ENCODE measurements around the gene IL20.

The IL20 gene, protein sequence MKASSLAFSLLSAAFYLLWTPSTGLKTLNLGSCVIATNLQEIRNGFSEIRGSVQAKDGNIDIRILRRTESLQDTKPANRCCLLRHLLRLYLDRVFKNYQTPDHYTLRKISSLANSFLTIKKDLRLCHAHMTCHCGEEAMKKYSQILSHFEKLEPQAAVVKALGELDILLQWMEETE

GRCh38 chr1:206864939-206865671 lies at the start of gene IL20:
Gene IL20 (plus strand): TSS chr1:206865623. CDS start chr1:206865853, 230 bp downstream.
- no peak for DNase-seq (ENCODE audit: low read depth)

DNA sequence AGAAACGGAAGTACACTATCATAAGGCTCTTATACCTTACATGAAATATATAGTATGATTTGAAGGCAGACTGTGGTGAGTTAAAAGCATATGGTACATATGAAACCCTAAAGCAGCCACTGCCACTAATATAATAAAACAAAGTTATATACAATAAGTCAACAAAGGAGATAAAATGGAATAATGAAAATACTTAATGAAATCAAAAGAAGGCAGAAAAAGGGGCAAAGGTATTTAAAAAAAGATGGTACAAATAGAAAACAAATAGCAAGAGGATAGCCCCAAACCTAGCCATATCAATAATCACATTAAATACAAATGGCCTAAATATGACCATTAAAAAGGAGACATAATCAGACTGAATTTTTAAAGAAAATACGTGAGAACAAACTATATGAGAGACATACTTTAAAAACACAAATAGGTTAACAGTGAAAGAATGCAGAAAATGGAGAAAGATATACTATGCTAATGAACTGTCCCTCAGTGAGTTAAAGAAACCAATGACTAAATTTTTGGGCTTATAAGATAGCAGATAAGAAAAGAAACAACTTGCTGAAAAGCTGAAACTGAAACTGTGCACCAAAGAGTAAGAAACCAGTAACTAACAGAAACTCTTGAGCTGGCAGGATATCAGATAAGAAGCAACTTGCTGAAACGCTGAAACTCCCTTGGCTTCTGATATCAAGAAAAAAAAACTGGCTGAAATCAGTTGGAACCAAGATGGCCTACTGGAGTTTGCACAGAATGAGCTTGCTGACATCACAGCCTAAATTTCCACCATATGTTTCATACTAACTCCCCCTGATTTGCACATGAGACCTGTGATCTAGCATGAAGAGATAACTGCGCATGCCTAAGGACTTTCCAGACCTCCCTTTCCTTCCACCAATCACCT lies 48.8 kb upstream of the IL20 start:
- DNase-seq (ENCODE audit: low read depth), result no peak

- DNase-seq (ENCODE audit: low read depth), result no peak
Observed at GRCh38 chr1:206821493-206821892, 43.9 kb upstream of the IL20 start.

DNA sequence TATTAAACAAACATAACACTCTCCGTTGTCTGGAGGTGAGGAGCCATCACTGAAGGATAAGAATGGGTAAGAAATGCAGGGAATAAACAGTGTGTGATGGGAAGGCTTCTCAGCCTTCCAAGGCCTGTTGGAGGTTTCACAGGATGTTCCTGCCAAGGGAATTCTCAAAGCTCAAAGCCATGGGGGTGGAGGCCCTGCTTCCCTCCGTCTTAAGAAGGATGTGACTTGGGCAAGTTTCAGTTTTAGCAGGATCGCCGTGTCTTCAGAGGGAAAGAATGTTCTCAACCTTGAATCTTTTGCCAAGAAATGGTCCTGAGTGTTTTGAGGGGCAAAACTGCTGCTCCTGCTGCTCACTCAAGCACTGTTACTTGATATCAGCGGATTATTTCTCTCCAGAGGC lies 41.7 kb upstream of the IL20 start:
- DNase-seq (ENCODE audit: low read depth), result no peak

GRCh38 chr1:206824331-206824730 lies 41.1 kb upstream of the IL20 start:
- no peak for DNase-seq (ENCODE audit: low read depth)

GRCh38 chr1:206826394-206826793 lies 39.0 kb upstream of the IL20 start:
- no peak for DNase-seq (ENCODE audit: low read depth)

GRCh38 chr1:206828061-206828460 lies 37.4 kb upstream of the IL20 start:
- DNase-seq (ENCODE audit: low read depth), result no peak

- no peak for DNase-seq (ENCODE audit: low read depth)
Observed at GRCh38 chr1:206828765-206829164, 36.7 kb upstream of the IL20 start.

GRCh38 chr1:206829282-206829681 lies 36.1 kb upstream of the IL20 start:
- DNase-seq (ENCODE audit: low read depth), result no peak

GRCh38 chr1:206829875-206830274 lies 35.5 kb upstream of the IL20 start:
- DNase-seq (ENCODE audit: low read depth), result no peak

DNA sequence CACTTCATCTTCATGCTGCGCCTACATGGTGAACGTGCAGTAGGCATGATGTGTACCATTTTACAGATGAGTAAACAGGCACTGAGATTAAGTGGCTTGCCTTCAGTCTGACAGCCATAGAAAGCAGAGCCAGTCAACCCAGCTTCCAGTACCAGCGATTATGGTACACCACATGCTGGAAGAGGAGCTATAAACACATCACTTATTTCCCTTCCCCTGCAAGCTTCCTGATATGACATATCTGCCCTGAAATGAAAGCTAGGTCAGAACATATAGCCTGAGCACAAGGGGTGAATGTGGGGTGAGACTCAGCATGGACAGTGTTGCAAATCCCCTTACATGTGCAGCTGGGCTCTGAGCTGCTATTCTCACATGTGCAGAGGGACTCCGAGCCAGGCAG lies 33.8 kb upstream of the IL20 start:
- no peak for DNase-seq (ENCODE audit: low read depth)

DNA sequence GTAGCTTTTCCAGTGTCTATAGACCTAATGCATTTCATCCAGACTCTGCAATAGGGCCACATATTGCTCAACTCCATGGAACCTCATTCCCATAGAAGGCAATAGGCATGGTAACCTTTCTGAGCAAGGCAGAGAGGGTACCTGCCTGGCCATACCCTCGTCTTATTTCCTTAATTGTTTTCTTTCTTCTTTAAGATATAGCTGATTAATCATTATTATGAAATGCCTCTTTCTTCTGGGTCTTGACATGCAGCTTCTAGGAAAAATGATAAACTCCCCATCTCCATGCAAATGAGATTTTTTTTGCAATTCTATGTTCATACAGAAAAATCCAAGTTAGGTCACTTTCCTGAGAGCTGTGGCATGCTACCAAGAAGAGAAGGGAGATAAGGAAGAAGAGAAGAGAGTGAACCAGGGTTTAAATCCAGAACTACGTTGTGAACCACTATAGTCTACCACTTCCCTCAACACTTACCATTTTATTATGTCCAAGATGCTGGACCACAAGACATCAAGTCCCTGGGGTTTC lies 33.0 kb upstream of the IL20 start:
- DNase-seq (ENCODE audit: low read depth), result no peak

GRCh38 chr1:206833106-206833680 lies 32.2 kb upstream of the IL20 start:
- DNase-seq (ENCODE audit: low read depth), result no peak

- no peak for DNase-seq (ENCODE audit: low read depth)
Observed at GRCh38 chr1:206833801-206834200, 31.6 kb upstream of the IL20 start.

- no peak for DNase-seq (ENCODE audit: low read depth)
Observed at GRCh38 chr1:206834217-206834616, 31.2 kb upstream of the IL20 start.

- no peak for DNase-seq (ENCODE audit: low read depth)
Observed at GRCh38 chr1:206834711-206835110, 30.7 kb upstream of the IL20 start.

GRCh38 chr1:206835186-206835585 lies 30.2 kb upstream of the IL20 start:
- no peak for DNase-seq (ENCODE audit: low read depth)

DNA sequence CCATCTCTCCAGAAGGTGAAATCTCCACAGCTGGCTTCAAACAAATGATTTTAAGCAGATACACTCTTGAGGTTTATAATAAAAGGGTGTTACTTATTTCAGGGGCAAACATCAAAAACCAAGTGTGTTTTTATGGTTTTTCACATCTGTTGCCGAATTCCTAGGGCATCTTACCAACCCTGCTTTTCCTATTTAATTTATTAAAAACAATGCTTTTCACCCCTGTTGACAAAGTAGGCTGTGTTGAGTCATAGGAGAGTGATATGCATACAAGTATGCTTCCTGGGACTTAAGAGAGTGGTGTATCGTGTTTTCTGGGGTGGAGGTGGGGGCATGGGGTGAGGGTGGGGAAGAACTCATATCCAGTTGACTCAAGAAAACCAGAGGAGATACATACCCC lies 29.3 kb upstream of the IL20 start:
- no peak for DNase-seq (ENCODE audit: low read depth)

DNA sequence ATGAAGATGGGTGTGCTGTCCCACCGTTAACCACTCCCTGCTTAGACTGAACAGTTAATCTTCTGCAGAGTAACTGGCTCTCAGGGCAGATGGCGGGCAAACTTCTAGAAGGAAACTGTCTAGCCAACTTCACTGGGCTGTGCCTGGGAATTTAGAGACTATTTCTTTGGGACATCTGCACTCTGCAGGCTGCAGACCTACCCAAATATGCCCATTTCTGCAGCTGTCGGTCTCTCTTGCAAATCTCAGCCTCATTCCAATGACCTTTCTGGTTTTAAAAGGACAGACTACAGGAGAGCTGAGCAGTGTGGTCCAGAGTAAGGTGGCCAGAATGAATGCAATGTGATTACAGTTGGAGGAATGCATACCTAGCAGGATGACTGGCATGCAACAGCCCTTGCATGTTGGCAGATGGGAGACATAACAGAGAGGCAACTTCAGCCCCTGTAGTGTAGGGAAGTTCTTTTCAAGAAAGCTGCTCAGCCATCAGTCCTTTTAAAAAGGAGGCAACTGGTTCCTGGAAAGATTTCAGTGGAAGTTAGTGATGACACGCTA lies 26.3 kb upstream of the IL20 start:
- DNase-seq (ENCODE audit: low read depth), result no peak

- peak; percentile 77 for DNase-seq (ENCODE audit: low read depth)
Observed at GRCh38 chr1:206839857-206840256, 25.6 kb upstream of the IL20 start.

DNA sequence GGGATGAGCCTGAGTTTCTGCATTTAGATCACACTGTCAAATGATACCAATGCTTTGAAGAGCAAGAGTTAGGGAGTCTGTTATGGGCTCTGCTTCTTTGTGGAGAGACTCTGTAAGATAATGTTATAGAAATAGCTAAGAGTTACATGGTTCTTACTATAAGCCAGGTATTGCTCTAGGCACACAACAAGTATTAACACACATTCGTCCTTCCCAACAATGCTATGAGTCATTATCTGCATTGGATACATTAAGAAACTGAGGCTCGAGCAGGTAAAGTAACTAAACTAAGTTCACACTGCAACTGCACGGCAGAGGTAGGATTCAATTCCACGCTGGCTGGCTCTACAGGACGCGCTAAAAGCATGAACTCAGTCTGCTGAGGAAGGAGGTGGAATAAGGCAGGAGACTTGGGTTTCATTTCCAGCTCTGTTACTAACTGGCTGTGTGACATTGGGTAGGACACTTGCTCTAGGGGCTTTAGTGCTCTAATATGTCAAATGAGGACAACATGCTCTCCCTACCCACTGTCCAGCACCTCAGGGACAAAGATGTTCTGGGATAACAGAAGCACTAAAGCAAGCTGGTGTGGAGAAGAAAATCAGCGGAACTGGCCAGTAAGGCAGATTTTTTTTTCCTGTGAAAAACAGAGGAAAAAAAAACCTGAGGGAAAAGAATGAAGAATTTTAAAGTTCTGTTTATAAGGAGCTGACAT lies 23.7 kb upstream of the IL20 start:
- DNase-seq (ENCODE audit: low read depth), result no peak
